Measurements from ENCODE around the gene GLMP.
"Not testable (repeated sequence)": the region's sequence is repeated elsewhere in the genome, so short reads cannot be mapped to it uniquely, and the experiment has no call there.

Gene GLMP

DNA sequence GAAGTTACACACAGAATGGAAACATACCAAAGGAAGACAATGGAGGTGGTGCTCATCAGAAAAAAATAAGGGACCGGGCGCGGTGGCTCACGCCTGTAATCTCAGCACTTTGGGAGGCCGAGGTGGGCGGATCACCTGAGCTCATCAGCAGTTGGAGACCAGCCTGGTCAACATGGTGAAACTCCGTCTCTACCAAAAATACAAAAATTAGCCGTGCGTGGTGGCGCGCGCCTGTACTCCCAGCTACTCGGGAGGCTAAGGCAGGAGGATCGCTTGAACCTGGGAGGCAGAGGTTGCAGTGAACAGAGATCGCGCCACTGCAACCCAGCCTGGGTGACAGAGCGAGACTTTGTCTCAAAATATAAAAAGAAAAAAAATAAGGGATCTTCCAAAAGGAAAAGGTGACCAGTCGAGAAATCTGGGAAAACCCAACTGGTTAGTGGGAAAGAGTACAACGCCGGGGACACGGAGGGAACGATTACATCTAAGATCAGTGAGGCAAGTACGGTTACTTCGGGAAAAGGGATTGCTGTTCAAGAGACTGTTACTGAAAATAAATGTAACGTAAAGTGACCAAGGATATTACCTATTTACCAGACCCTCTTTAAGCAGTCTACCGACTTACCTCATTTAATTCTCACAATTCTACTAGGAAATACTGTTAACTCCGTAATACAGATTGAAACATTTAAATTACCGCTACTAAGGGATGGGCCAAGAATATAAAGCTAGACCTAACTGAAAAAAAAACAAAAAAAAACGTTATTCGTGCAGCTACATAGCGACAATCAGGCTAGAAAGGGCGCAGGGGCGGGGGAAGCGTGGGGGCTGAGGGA, 41.8 kb upstream of the GLMP start:
- TF ChIP-seq, protein P1, sequence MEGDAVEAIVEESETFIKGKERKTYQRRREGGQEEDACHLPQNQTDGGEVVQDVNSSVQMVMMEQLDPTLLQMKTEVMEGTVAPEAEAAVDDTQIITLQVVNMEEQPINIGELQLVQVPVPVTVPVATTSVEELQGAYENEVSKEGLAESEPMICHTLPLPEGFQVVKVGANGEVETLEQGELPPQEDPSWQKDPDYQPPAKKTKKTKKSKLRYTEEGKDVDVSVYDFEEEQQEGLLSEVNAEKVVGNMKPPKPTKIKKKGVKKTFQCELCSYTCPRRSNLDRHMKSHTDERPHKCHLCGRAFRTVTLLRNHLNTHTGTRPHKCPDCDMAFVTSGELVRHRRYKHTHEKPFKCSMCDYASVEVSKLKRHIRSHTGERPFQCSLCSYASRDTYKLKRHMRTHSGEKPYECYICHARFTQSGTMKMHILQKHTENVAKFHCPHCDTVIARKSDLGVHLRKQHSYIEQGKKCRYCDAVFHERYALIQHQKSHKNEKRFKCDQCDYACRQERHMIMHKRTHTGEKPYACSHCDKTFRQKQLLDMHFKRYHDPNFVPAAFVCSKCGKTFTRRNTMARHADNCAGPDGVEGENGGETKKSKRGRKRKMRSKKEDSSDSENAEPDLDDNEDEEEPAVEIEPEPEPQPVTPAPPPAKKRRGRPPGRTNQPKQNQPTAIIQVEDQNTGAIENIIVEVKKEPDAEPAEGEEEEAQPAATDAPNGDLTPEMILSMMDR (IDR thresholded peaks at IDR 0.05; ENCODE audit: low read depth, low read length, missing control alignments), result no peak
- peak overlapping the region; percentile 96 for H3K4me3 ChIP-seq (ENCODE audit: low read depth, low read length)
- in situ Hi-C loops (cut with HindIII; ENCODE audit: low sequenced_read_pairs), result no loop called here
- no peak for DNase-seq (ENCODE audit: low read depth)

DNA sequence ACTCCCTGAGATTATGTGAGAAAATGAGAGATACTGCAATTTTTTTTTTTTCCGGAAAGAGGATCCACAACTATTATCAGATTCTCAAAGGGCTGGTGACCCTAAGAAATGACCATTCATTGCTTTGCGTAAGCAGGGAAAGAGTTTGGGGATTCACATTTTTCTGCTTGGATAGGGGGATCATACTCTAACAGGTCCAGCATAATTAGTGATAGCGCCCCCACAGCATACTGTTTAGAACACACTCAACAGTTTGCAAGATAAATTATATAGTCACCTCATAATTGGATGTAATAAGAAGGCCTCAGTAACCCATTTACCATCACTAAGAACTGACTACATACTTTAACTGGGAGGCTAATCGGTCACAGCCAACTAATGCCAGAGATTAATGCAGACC, 40.8 kb upstream of the GLMP start:
- no peak for DNase-seq (ENCODE audit: low read depth)
- in situ Hi-C loops (cut with HindIII; ENCODE audit: low sequenced_read_pairs), result no loop called here
- TF ChIP-seq, protein P1 (IDR thresholded peaks at IDR 0.05; ENCODE audit: low read depth, low read length, missing control alignments), result peak; percentile 22
- peak overlapping the region; percentile 96 for H3K4me3 ChIP-seq (ENCODE audit: low read depth, low read length)

DNA sequence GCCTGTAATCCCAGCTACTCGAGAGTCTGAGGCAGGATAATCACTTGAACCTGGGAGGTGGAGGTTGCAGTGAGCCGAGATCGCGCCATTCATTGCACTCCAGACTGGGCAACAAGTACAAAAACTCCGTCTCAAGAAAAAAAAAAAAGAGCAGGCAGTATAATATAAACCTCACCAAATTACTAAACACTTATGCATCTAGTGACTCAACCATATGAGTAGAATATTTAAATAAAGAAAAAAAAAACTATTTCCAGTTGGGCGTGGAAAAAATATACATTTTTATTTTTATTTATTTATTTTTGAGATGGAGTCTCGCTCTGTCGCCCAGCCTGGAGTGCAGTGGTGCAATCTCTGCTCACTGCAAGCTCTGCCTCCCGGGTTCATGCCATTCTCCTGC, 27.7 kb upstream of the GLMP start:
- in situ Hi-C loops (cut with HindIII; ENCODE audit: low sequenced_read_pairs), result not testable (repeated sequence)

DNA sequence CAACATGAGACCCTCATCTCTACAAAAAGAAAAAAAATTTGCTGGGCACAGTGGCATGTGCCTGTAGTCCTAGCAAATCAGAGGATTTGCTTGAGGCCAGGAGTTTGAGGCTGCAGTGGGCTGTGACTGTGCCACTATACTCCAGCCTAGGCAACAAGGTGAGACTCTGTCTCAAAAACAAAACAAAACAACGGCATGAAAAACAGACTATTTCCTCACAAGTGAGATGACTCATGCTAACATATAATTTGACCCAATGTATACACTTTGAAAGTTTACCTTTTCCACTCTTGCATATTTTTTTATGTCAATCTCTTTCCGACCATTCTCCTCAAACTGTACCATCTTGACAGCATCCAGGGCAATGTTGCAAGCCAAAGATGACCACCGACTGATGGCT, 25.1 kb upstream of the GLMP start:
- no peak overlapping the region for H3K4me3 ChIP-seq (ENCODE audit: low read depth, low read length)
- no peak for DNase-seq (ENCODE audit: low read depth)
- in situ Hi-C loops (cut with HindIII; ENCODE audit: low sequenced_read_pairs), result no loop called here
- TF ChIP-seq, protein P1 (IDR thresholded peaks at IDR 0.05; ENCODE audit: low read depth, low read length, missing control alignments), result no peak

More for the DNA sequence above, 27.7 kb upstream of the GLMP start:
- DNase-seq (ENCODE audit: low read depth); H3K4me3 ChIP-seq (ENCODE audit: low read depth, low read length): not testable (repeated sequence)

DNA sequence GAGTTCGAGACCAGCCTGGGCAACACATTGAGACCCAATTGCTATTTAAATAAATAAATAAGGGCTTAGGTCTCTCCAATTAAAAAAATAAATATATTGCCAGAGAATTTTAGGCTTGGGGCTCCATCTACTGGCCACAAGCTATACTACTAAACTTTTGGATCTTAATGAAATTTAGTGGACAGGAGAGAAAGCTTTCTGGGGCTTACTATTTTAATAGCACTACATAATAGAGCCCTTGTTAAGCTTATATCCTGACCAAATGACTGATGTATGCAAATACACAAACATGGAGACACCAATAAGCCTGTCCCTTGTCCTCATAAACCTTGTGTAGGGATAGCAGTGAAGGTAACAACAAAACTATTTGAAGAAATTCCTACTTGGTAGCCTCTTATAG, 24.2 kb upstream of the GLMP start:
- in situ Hi-C loops (cut with HindIII; ENCODE audit: low sequenced_read_pairs), result no loop called here
- TF ChIP-seq, protein P1 (IDR thresholded peaks at IDR 0.05; ENCODE audit: low read depth, low read length, missing control alignments), result peak; percentile 62
- peak; percentile 23 for DNase-seq (ENCODE audit: low read depth)
- H3K4me3 ChIP-seq (ENCODE audit: low read depth, low read length), result no peak overlapping the region

DNA sequence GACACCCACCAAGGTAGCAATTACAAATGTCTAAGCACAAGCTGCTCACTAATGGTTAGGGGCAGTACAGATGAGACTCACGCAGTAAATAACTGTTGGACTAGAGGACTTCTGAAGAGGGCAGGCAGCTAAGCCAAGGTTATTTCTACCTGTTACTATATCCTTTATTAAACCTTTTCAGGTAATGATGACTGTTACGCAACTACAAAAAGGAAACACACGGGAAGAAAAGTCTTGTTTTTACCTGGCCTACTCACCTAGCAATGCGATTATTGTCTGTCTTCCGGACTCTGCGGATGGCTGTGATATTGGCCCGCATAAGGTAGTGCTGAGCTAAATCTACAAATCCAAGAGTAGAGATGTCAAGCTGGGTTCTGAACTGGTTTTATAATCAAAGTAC, 21.4 kb upstream of the GLMP start:
- TF ChIP-seq, protein P1 (IDR thresholded peaks at IDR 0.05; ENCODE audit: low read depth, low read length, missing control alignments), result no peak
- no peak overlapping the region for H3K4me3 ChIP-seq (ENCODE audit: low read depth, low read length)
- no peak for DNase-seq (ENCODE audit: low read depth)
- in situ Hi-C loops (cut with HindIII; ENCODE audit: low sequenced_read_pairs), result no loop called here

DNA sequence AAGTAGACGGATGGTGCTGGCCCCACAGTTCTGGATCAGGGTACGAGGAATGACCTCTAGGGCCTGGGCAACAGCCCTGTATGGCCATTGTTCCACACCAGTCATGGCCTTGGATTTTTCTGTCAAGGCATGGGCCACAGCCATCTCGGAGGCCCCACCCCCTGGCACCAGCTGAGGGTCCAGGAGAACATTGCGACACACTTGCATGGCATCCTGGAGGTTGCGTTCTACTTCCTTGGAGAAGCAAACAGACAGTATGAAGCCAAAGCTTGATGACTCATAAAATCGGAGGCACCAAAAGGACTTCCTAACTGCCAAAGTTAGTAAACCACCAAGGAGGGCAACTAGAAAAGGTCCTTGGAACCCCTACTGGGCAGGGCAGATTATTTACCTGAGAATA, 15.5 kb upstream of the GLMP start:
- TF ChIP-seq, protein P1 (IDR thresholded peaks at IDR 0.05; ENCODE audit: low read depth, low read length, missing control alignments), result no peak
- in situ Hi-C loops (cut with HindIII; ENCODE audit: low sequenced_read_pairs), result loop anchor here (5.0 kb wide), 1 partner anchor 49 kb away; no protein-coding TSS in a partner anchor

More for the DNA sequence above, 15.5 kb upstream of the GLMP start:
- no peak overlapping the region for H3K4me3 ChIP-seq (ENCODE audit: low read depth, low read length)
- no peak for DNase-seq (ENCODE audit: low read depth)
